ENCODE results near the gene CDK19. TPM values are rescaled to one million over a fixed set of nuclear protein-coding genes. Genes with fewer than 3 reads are reported as not detected.

CDK19 gene
- total and polyA plus RNA-seq, 2 experiments from 2014 or later = 7.7 to 10.1 TPM

- Mint-ChIP-seq H3K4me3 (no peak overlapping the region), H3K4me1 (no peaks in the 10 kb centered on the region), H3K9me3 (no peaks in the 10 kb centered on the region), H3K36me3 (ENCODE audit: low read depth) (no peaks in the 10 kb centered on the region), H3K27me3 (ENCODE audit: insufficient read depth, low read depth, poor library complexity) (peaks cover 2% of the 10 kb centered on the region), H3K27ac (no peak overlapping the region)
- ATAC-seq = no peak
- H3K9me2 ChIP-seq (ENCODE audit: insufficient read depth) = no peaks in the 10 kb centered on the region
- H4K20me1 ChIP-seq (replicated peaks; ENCODE audit: insufficient read depth) = peaks cover 9% of the 10 kb centered on the region
- no peak overlapping the region for H2AFZ ChIP-seq
- TF ChIP-seq CTCF (conservative IDR thresholded peaks at IDR 0.05; ENCODE audit: low read depth in 2 of 2) (no peak), STAT1 (IDR thresholded peaks at IDR 0.05; ENCODE audit: unreplicated experiment) (no peak), POLR2AphosphoS5 (IDR thresholded peaks at IDR 0.05; ENCODE audit: low read depth) (no peak), NANOG (IDR thresholded peaks at IDR 0.05; ENCODE audit: borderline replicate concordance) (no peak), EZH2 (IDR thresholded peaks at IDR 0.05; ENCODE audit: low read depth, unreplicated experiment) (no peak), ZNF114 (CRISPR knock-in tag; IDR thresholded peaks at IDR 0.05) (no peak), JUNB (IDR thresholded peaks at IDR 0.05; ENCODE audit: unreplicated experiment) (no peak), REST (IDR thresholded peaks at IDR 0.05; ENCODE audit: unreplicated experiment) (no peak), ETS1 (IDR thresholded peaks at IDR 0.05) (no peak), ZNF462 (CRISPR knock-in tag; IDR thresholded peaks at IDR 0.05) (no peak), CREB1 (CRISPR knock-in tag; IDR thresholded peaks at IDR 0.05; ENCODE audit: low read depth) (no peak), ZNF331 (CRISPR knock-in tag; IDR thresholded peaks at IDR 0.05; ENCODE audit: low read depth) (no peak), EZH2phosphoT487 (IDR thresholded peaks at IDR 0.05; ENCODE audit: unreplicated experiment) (no peak)
- H3K36me3 ChIP-seq (ENCODE audit: insufficient read depth) = no peaks in the 10 kb centered on the region
- H3K4me3 ChIP-seq = no peak overlapping the region
- H3K27ac ChIP-seq (ENCODE audit: low read depth) = no peak overlapping the region
- no peak overlapping the region for H3K4me2 ChIP-seq
- DNase-seq (ENCODE audit: low spot score) = no peak
- H3K79me2 ChIP-seq (replicated peaks; ENCODE audit: insufficient read depth) = peaks cover 51% of the 10 kb centered on the region
- H3K27me3 ChIP-seq (ENCODE audit: insufficient read depth) = no peaks in the 10 kb centered on the region
- H3F3A ChIP-seq (replicated peaks; ENCODE audit: low read depth) = no peaks in the 10 kb centered on the region
- H3K4me1 ChIP-seq (ENCODE audit: insufficient read depth) = no peaks in the 10 kb centered on the region
Observed at GRCh38 chr6:110795271-110795670, 20.0 kb downstream of the CDK19 start.
